Peyer's patch (tissue), 4 donors: ENCODE measurements around the gene WWOX. TPM values are rescaled to one million over a fixed set of nuclear protein-coding genes. Genes with fewer than 3 reads are reported as not detected.

Experiments
- DNase-seq, 3 donors: peaks; one replicate each; pipeline ENCODE4 v3.0.0-alpha.2; 2017 to 2019
- H3K27ac ChIP-seq, 4 donors: fragments of 200-600 bp; sonication (generic); one replicate each; pipeline ENCODE4 v1.5.1; 2016 to 2019
- H3K27me3 ChIP-seq, 2 donors: fragments of 200-600 bp; sonication (generic); one replicate each; pipeline ENCODE4 v1.5.1; 2019
- H3K36me3 ChIP-seq, 3 donors: fragments of 200-600 bp; sonication (generic); one replicate each; pipeline ENCODE4 v1.5.1; 2016 to 2019
- H3K4me1 ChIP-seq, 4 donors: fragments of 200-600 bp; sonication (generic); one replicate each; pipeline ENCODE4 v1.5.1; 2016 to 2019
- H3K4me3 ChIP-seq, 4 donors: fragments of 200-600 bp; sonication (generic); 1 replicate in 3 of 4; 2 replicates in 1 of 4; pipeline ENCODE4 v1.5.1; 2016 to 2019; ENCODE audit warnings: mild to moderate bottlenecking in 1 of 4
- H3K9me3 ChIP-seq, 4 donors: fragments of 200-600 bp; sonication (generic); one replicate each; pipeline ENCODE4 v1.5.1; 2016 to 2019; ENCODE audit warnings: mild to moderate bottlenecking in 1 of 4
- CTCF ChIP-seq, 6 experiments: fragments of 450-650 bp in 4 of 6; fragments of 200-600 bp in 2 of 6; sonication (generic) in 1 of 6; IDR thresholded peaks; one replicate each; pipeline ENCODE4 v1.5.1; 2017 to 2019; ENCODE audit warnings: antibody characterized with exemption in 6 of 6, mild to moderate bottlenecking in 3 of 6, moderate library complexity in 1 of 6
- POLR2A ChIP-seq, 2 donors: fragments of 450-650 bp; IDR thresholded peaks; one replicate each; pipeline ENCODE4 v1.5.1; 2017; ENCODE audit warnings: antibody characterized with exemption in 2 of 2, mild to moderate bottlenecking in 2 of 2, moderate library complexity in 2 of 2
- total RNA-seq, 4 donors: library from RNA; depleted of rRNA; stranded (reverse); fragments of >200 nt; gene quantifications; one replicate each; pipeline ENCODE4 v1.1.0, GENCODE V29; 2016

Gene WWOX
- total RNA-seq, 4 donors from 2014 or later: 17.3 to 197 (median 57.5) TPM

GRCh38 chr16:78060809-78061208, 38.6 kb upstream of the WWOX start:
- H3K27ac ChIP-seq: no peak overlapping the region
- TF ChIP-seq POLR2A (IDR thresholded peaks at IDR 0.05) (no peak), CTCF (IDR thresholded peaks at IDR 0.05) (no peak)
- no peak overlapping the region for H3K4me3 ChIP-seq
- H3K4me1 ChIP-seq: no peaks in the 10 kb centered on the region
- no peaks in the 10 kb centered on the region for H3K9me3 ChIP-seq
- H3K36me3 ChIP-seq: no peaks in the 10 kb centered on the region
- no peak for DNase-seq
- no peaks in the 10 kb centered on the region for H3K27me3 ChIP-seq

- no peaks in the 10 kb centered on the region for H3K4me1 ChIP-seq
- no peak for DNase-seq
- TF ChIP-seq CTCF (IDR thresholded peaks at IDR 0.05): no peak
- no peak for TF ChIP-seq POLR2A (IDR thresholded peaks at IDR 0.05)
Measured at GRCh38 chr16:78065319-78065718, 34.1 kb upstream of the WWOX start.

GRCh38 chr16:78069913-78070312, 29.5 kb upstream of the WWOX start:
- Histone ChIP-seq H3K36me3 (no peaks in the 10 kb centered on the region), H3K27me3 (no peaks in the 10 kb centered on the region), H3K27ac (no peak overlapping the region), H3K4me1 (no peaks in the 10 kb centered on the region), H3K9me3 (no peaks in the 10 kb centered on the region), H3K4me3 (no peak overlapping the region)
- TF ChIP-seq POLR2A (IDR thresholded peaks at IDR 0.05): no peak
- TF ChIP-seq CTCF (IDR thresholded peaks at IDR 0.05): no peak
- DNase-seq: no peak

More at GRCh38 chr16:78065319-78065718, 34.1 kb upstream of the WWOX start:
- H3K27me3 ChIP-seq: no peaks in the 10 kb centered on the region
- H3K9me3 ChIP-seq: no peaks in the 10 kb centered on the region
- no peak overlapping the region for H3K4me3 ChIP-seq
- no peak overlapping the region for H3K27ac ChIP-seq
- H3K36me3 ChIP-seq: no peaks in the 10 kb centered on the region

- no peaks in the 10 kb centered on the region for H3K4me1 ChIP-seq
- TF ChIP-seq POLR2A (IDR thresholded peaks at IDR 0.05) (no peak), CTCF (IDR thresholded peaks at IDR 0.05) (no peak)
- no peak for DNase-seq
- H3K36me3 ChIP-seq: no peaks in the 10 kb centered on the region
- no peak overlapping the region for H3K27ac ChIP-seq
- H3K27me3 ChIP-seq: no peaks in the 10 kb centered on the region
- H3K4me3 ChIP-seq: no peak overlapping the region
- no peaks in the 10 kb centered on the region for H3K9me3 ChIP-seq
Measured at GRCh38 chr16:78072275-78072674, 27.2 kb upstream of the WWOX start.

GRCh38 chr16:78075800-78076199, 23.7 kb upstream of the WWOX start:
- no peak overlapping the region for H3K27ac ChIP-seq
- no peaks in the 10 kb centered on the region for H3K36me3 ChIP-seq
- H3K4me1 ChIP-seq: no peaks in the 10 kb centered on the region
- no peak for TF ChIP-seq POLR2A (IDR thresholded peaks at IDR 0.05)
- no peaks in the 10 kb centered on the region for H3K27me3 ChIP-seq
- H3K4me3 ChIP-seq: no peak overlapping the region
- no peaks in the 10 kb centered on the region for H3K9me3 ChIP-seq
- DNase-seq: no peak

- no peaks in the 10 kb centered on the region for H3K36me3 ChIP-seq
- H3K9me3 ChIP-seq: no peaks in the 10 kb centered on the region
- no peak for DNase-seq
- no peaks in the 10 kb centered on the region for H3K27me3 ChIP-seq
- no peak overlapping the region for H3K4me3 ChIP-seq
- TF ChIP-seq POLR2A (IDR thresholded peaks at IDR 0.05): no peak
- H3K4me1 ChIP-seq: no peaks in the 10 kb centered on the region
- no peak overlapping the region for H3K27ac ChIP-seq
Measured at GRCh38 chr16:78081341-78081740, 18.1 kb upstream of the WWOX start.

GRCh38 chr16:78091419-78091818, 8.0 kb upstream of the WWOX start:
- DNase-seq: no peak
- no peak overlapping the region for H3K27ac ChIP-seq
- TF ChIP-seq POLR2A (IDR thresholded peaks at IDR 0.05): no peak
- H3K27me3 ChIP-seq: no peaks in the 10 kb centered on the region
- H3K4me1 ChIP-seq: no peaks in the 10 kb centered on the region
- H3K4me3 ChIP-seq: no peak overlapping the region
- no peaks in the 10 kb centered on the region for H3K9me3 ChIP-seq
- H3K36me3 ChIP-seq: no peaks in the 10 kb centered on the region
